Right cardiac atrium (tissue), 5 donors: ENCODE data around the gene FXN. TPM values are rescaled to one million over a fixed set of nuclear protein-coding genes. Genes with fewer than 3 reads are reported as not detected.
A peak's percentile ranks its signal among the peaks of the same experiment; 100 is the strongest.
"Not testable (repeated sequence)": the region's sequence is repeated elsewhere in the genome, so short reads cannot be mapped to it uniquely, and the experiment has no call there.

Source experiments
- ATAC-seq, 2 donors: fragments of 200-7000 bp; cut with Tn5 transposase; one replicate each; pipeline versions ENCODE4 v1.8.0 to v1.9.1; 2020; ENCODE audit warnings: moderate library complexity in 2 of 2, mild to moderate bottlenecking in 1 of 2
- DNase-seq, 3 donors: peaks; one replicate each; pipeline ENCODE4 v3.0.0-alpha.2; 2020
- H3K27ac ChIP-seq: one replicate; pipeline ENCODE4 v1.5.1; 2013; ENCODE audit warnings: mild to moderate bottlenecking, low read length, control low read depth, moderate library complexity
- H3K27me3 ChIP-seq: one replicate; pipeline ENCODE4 v1.6.1; 2013; ENCODE audit not compliant: control insufficient read depth, insufficient read depth
- H3K4me1 ChIP-seq: one replicate; pipeline ENCODE4 v1.6.1; 2013; ENCODE audit warnings: low read length; ENCODE audit not compliant: control insufficient read depth, insufficient read depth
- H3K4me3 ChIP-seq: one replicate; pipeline ENCODE4 v1.5.1; 2013; ENCODE audit warnings: low read length, control low read depth
- H3K9me3 ChIP-seq: one replicate; pipeline ENCODE4 v1.6.1; 2013; ENCODE audit warnings: low read length; ENCODE audit not compliant: control insufficient read depth
- WGBS: extraction: QIAGEN DNeasy Blood & Tissue Kit; methylation state at CpG from one replicate; pipeline ENCODE4 v1.1.7; 2013; 5-methylcytosine and 5-hydroxymethylcytosine counted together
- intact Hi-C, 4 donors: fragments of 100-400 bp; cut with DNase I; formaldehyde crosslinking; loops; one replicate each; pipeline versions ENCODE4 v1.11.0 to v1.14.0; 2022 to 2023
- long read RNA-seq, 4 donors: library from polyadenylated mRNA; unstranded; transcript quantifications; one replicate each; pipeline ENCODE4 v2.0.0, GENCODE V29; 2020 to 2021
- polyA plus RNA-seq: library from polyadenylated mRNA; stranded (reverse); fragments of 200-250 nt; gene quantifications from one replicate; pipeline ENCODE4 v1.2.3, GENCODE V29; 2013
- total RNA-seq, 4 donors: library from RNA; stranded (reverse); fragmentation: NEBNext Ultra II Directional; extraction: Animal tissue kit (Norgen Biotek cat#: 25700); gene quantifications; one replicate each; pipeline ENCODE4 v1.2.1, GENCODE V29; 2021
- donor health status: healthy with polysubstance abuse.
- donor health status: DM: no; HTN: yes; CAD: no.
- donor health status: DM: no; HTN: no; CAD: no.
- donor health status: DM: no; HTN: yes; CAD: no; lungs with severe emphysema.
- donor health status: DM: yes; HTN: yes; CAD: no.

FXN gene
- total RNA-seq (10 to 100 TPM; 24.6 to 28.9 (median 28.1) TPM), polyA plus RNA-seq (18.1 TPM)
- long read RNA-seq, donor 1, full-length matches to known transcripts: 33 of 37 reads
- long read RNA-seq, donor 1, partial matches to known transcripts: 2 of 37 reads
- long read RNA-seq, donor 1, other reads (novel, unspliced or antisense): 2 of 37 reads
- long read RNA-seq, donor 2, full-length matches to known transcripts: 12 of 13 reads
- long read RNA-seq, donor 2, partial matches to known transcripts: 1 of 13 reads
- long read RNA-seq, donor 2, other reads (novel, unspliced or antisense): 0 of 13 reads
- long read RNA-seq, donor 3, full-length matches to known transcripts: 41 of 45 reads
- long read RNA-seq, donor 3, partial matches to known transcripts: 1 of 45 reads
- long read RNA-seq, donor 3, other reads (novel, unspliced or antisense): 3 of 45 reads
- long read RNA-seq, donor 4, full-length matches to known transcripts: 12 of 12 reads
- long read RNA-seq, donor 4, partial matches to known transcripts: 0 of 12 reads
- long read RNA-seq, donor 4, other reads (novel, unspliced or antisense): 0 of 12 reads

DNA sequence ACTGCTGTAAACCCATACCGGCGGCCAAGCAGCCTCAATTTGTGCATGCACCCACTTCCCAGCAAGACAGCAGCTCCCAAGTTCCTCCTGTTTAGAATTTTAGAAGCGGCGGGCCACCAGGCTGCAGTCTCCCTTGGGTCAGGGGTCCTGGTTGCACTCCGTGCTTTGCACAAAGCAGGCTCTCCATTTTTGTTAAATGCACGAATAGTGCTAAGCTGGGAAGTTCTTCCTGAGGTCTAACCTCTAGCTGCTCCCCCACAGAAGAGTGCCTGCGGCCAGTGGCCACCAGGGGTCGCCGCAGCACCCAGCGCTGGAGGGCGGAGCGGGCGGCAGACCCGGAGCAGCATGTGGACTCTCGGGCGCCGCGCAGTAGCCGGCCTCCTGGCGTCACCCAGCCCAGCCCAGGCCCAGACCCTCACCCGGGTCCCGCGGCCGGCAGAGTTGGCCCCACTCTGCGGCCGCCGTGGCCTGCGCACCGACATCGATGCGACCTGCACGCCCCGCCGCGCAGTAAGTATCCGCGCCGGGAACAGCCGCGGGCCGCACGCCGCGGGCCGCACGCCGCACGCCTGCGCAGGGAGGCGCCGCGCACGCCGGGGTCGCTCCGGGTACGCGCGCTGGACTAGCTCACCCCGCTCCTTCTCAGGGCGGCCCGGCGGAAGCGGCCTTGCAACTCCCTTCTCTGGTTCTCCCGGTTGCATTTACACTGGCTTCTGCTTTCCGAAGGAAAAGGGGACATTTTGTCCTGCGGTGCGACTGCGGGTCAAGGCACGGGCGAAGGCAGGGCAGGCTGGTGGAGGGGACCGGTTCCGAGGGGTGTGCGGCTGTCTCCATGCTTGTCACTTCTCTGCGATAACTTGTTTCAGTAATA is at the start of gene FXN:
TSS of gene FXN (plus strand) at position 315 of the 871 bp plus-strand sequence. CDS start at position 346, 31 bp downstream.
- Histone ChIP-seq H3K27me3 (no peaks in the 10 kb centered on the region), H3K4me1 (peaks cover 3% of the 10 kb centered on the region), H3K27ac (peak within 1 kb of the TSS; percentile 73), H3K4me3 (peak within 1 kb of the TSS; percentile 69), H3K9me3 (no peaks in the 10 kb centered on the region)
- under 1% methylated on average over 75 of the region's 75 CpGs for whole genome bisulfite sequencing
- intact Hi-C loops: no loop called here
- DNase-seq (peak; percentile 83 to 94 (median 94)), ATAC-seq (peak; percentile 96)

GRCh38 chr9:68986949-68987348 is 48.6 kb upstream of the FXN start:
- H3K9me3 ChIP-seq, DNase-seq, intact Hi-C loops, ATAC-seq, H3K27ac ChIP-seq, H3K4me3 ChIP-seq, H3K27me3 ChIP-seq, H3K4me1 ChIP-seq: not testable (repeated sequence)
- WGBS: 96% methylated on average over 7 of the region's 7 CpGs

DNA sequence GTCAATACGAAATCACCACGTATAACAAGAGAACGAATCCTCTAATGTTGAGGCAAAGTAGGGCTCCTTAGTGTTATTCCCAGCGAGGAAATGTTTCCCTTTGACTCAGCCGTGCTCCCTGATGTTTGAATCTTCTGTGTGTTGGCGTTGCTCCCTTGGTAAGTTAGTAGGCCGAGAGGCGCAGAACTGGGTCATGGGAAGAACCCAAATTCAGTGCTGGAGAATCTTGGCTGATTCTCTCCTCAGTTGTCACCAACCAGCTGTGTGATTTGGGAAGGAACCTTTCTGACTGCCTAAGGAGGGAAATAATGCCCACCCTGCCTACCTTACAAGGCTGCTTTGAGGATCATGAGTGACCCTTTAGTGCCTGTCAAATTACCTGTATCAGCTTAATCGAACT is 44.1 kb upstream of the FXN start:
- no peak overlapping the region for H3K27ac ChIP-seq
- ATAC-seq: peak; percentile 36 to 48
- intact Hi-C loops: loop anchor here in 1 of 4 donors (10.0 kb wide), 2 partner anchors 57 to 287 kb away; partner anchors contain the start of gene PIP5K1B
- no peaks in the 10 kb centered on the region for H3K27me3 ChIP-seq
- no peak for DNase-seq
- H3K4me1 ChIP-seq: no peaks in the 10 kb centered on the region
- 60% methylated on average over 9 of the region's 9 CpGs for WGBS
- H3K4me3 ChIP-seq: no peak overlapping the region
- H3K9me3 ChIP-seq: no peaks in the 10 kb centered on the region

DNA sequence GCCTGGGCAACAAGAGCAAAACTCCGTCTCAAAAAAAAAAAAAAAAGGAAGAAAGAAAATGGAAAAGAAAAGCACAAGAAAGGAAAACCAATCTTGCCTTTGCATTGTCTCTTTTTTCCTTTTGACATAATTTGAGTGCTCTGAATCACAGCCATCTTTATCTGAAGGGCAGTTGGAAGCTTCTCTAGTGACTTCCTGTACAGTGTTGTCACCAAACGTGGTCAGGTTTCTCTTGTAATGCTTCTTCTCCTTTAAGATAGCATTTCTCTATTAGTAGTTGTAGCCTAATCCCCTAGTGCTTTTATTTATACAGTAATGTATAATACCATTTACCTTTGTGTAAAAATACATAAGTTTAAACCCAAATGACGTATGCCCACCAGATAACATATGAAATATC is 39.8 kb upstream of the FXN start:
- 54% methylated on average over 3 of the region's 3 CpGs for WGBS
- intact Hi-C loops: loop anchor here in 1 of 4 donors (10.0 kb wide), 2 partner anchors 61 to 291 kb away; partner anchors contain the start of gene PIP5K1B
- DNase-seq: no peak
- Histone ChIP-seq H3K27ac (no peak overlapping the region), H3K27me3 (no peaks in the 10 kb centered on the region), H3K4me3 (no peak overlapping the region), H3K9me3 (no peaks in the 10 kb centered on the region), H3K4me1 (peaks cover 2% of the 10 kb centered on the region)
- ATAC-seq: no peak

- ATAC-seq (no peak), DNase-seq (no peak)
- 74% methylated on average over 5 of the region's 5 CpGs for WGBS
- Histone ChIP-seq H3K4me1 (peaks cover 2% of the 10 kb centered on the region), H3K27ac (no peak overlapping the region), H3K27me3 (no peaks in the 10 kb centered on the region), H3K9me3 (no peaks in the 10 kb centered on the region), H3K4me3 (no peak overlapping the region)
- intact Hi-C loops: loop anchor here in 1 of 4 donors (10.0 kb wide), 2 partner anchors 62 to 292 kb away; partner anchors contain the start of gene PIP5K1B
Measured at GRCh38 chr9:68996462-68996861, 39.1 kb upstream of the FXN start.

- no peak overlapping the region for H3K27ac ChIP-seq
- 77% methylated on average over 3 of the region's 3 CpGs for WGBS
- intact Hi-C loops: loop anchor here in 1 of 4 donors (10.0 kb wide), 2 partner anchors 63 to 293 kb away; partner anchors contain the start of gene PIP5K1B
Measured at GRCh38 chr9:68997666-68998065, 37.9 kb upstream of the FXN start.

GRCh38 chr9:68998385-68998784 is 37.2 kb upstream of the FXN start:
- Histone ChIP-seq H3K9me3 (no peaks in the 10 kb centered on the region), H3K4me1 (peaks cover 2% of the 10 kb centered on the region), H3K27me3 (no peaks in the 10 kb centered on the region), H3K27ac (peak overlapping the region; percentile 61), H3K4me3 (no peak overlapping the region)
- intact Hi-C loops: loop anchor here in 1 of 4 donors (10.0 kb wide), 2 partner anchors 64 to 294 kb away; partner anchors contain the start of gene PIP5K1B
- WGBS: 40% methylated on average over 4 of the region's 4 CpGs
- no peak for DNase-seq
- ATAC-seq: peak in 1 of 2 donors; percentile 7

More at GRCh38 chr9:68997666-68998065, 37.9 kb upstream of the FXN start:
- DNase-seq (no peak), ATAC-seq (no peak)
- Histone ChIP-seq H3K9me3 (no peaks in the 10 kb centered on the region), H3K4me3 (no peak overlapping the region), H3K27me3 (no peaks in the 10 kb centered on the region), H3K4me1 (peaks cover 2% of the 10 kb centered on the region)

DNA sequence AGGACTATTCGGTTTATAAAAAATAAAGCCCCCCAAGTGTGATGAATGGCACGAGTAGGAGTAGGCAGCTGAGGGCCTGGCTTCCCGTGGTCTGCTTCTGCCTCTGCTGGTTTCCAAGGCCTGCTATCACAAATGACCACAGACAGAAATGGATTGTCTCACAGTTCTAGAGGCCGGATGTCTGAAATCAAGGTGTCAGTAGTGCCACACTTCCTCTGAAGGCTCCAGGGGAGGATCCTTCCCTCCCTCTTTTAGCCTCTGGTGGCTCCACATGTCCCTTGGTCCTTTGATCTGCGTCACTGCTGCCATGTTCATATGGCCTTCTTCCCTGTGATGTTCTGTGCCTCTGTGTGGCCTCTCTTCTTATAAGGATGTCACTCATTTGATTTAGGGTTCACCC is 36.7 kb upstream of the FXN start:
- DNase-seq (no peak), ATAC-seq (peak in 1 of 2 donors; percentile 10)
- Histone ChIP-seq H3K9me3 (no peaks in the 10 kb centered on the region), H3K27ac (peak overlapping the region; percentile 61), H3K4me3 (no peak overlapping the region), H3K4me1 (peaks cover 2% of the 10 kb centered on the region), H3K27me3 (no peaks in the 10 kb centered on the region)
- WGBS: 47% methylated on average over 5 of the region's 5 CpGs
- intact Hi-C loops: loop anchor here in 1 of 4 donors (10.0 kb wide), 2 partner anchors 64 to 294 kb away; partner anchors contain the start of gene PIP5K1B

DNA sequence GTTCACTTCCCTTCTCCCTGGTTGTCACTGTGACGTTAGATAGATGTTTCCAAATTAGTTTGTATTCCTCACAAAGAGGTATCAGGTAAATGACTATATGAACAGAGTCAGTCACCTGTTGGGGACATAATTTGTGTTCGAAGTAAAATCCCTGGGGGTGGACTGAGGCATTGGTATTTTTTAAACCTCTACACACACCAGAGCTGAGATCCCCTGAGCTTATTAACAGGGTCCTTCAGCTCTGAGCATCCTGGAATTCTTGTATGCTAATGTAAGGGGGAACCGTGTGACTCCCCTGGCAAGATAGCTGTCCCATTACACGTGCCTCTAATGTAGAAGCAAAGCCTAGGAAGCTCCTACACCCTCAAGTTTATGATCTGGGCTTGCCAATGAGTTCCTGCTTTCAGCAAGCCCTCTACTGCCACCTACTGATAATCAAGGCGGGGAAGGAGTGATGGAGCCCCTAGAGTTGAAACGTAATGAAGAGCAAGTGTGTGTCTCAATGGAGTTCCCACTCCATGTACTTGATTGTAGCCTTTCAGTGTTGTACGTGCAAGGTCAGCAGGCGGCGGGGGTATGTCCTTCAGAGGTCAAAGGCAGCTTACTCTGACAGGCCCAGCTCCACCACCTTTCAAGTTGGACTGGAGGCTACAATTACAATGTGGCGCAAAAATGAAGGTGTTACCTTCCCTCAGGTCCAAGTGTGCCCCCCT is 36.0 kb upstream of the FXN start:
- no peaks in the 10 kb centered on the region for H3K27me3 ChIP-seq
- intact Hi-C loops: loop anchor here in 3 of 4 donors (5.0 to 10.0 kb wide), 4 partner anchors 65 to 417 kb away; partner anchors contain the start of gene PIP5K1B (in 1 of the 3)
- DNase-seq (peak; percentile 54 to 67 (median 62)), ATAC-seq (peak; percentile 90)
- no peak overlapping the region for H3K4me3 ChIP-seq
- WGBS: 32% methylated on average over 10 of the region's 10 CpGs
- no peaks in the 10 kb centered on the region for H3K9me3 ChIP-seq
- peaks cover 2% of the 10 kb centered on the region for H3K4me1 ChIP-seq
- H3K27ac ChIP-seq: no peak overlapping the region

DNA sequence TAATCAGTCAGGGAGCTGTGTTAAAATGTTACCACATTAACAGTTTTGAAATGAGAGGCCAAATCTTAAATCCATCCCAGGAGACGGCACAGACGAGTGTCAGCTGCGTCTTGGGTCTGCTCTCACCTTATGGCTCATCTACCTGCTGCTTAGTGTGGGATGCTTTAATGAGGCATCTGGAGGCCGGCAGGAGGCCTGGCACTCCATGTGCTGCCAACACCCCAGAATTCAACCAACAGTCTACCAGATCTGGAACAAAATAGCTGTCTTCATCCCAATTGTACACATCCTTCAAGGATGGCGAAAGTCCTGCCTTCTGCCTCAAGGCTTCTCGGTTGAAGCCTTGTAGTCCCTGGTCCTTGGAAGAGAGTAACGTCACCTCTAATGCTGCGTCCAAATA is 33.6 kb upstream of the FXN start:
- ATAC-seq (no peak), DNase-seq (no peak)
- Histone ChIP-seq H3K4me3 (no peak overlapping the region), H3K9me3 (no peaks in the 10 kb centered on the region), H3K27me3 (no peaks in the 10 kb centered on the region), H3K4me1 (peaks cover 2% of the 10 kb centered on the region), H3K27ac (no peak overlapping the region)
- WGBS: 71% methylated on average over 8 of the region's 8 CpGs
- intact Hi-C loops: loop anchor here in 2 of 4 donors (5.0 to 10.0 kb wide), 2 partner anchors 127 to 420 kb away; no protein-coding TSS in a partner anchor
